ENCODE results near the gene MACROD2.

- TF ChIP-seq CTCF (IDR thresholded peaks at IDR 0.05) (no peak), EZH2 (IDR thresholded peaks at IDR 0.05; ENCODE audit: borderline replicate concordance, insufficient read depth, low read depth, low read length, poor library complexity, severe bottlenecking) (no peak)
Observed at GRCh38 chr20:15550116-15550870, 1555.0 kb downstream of the MACROD2 start.
